GM18951 (cell line): ENCODE measurements around the gene ATP6V1F.

Experiments
- POLR2A ChIP-seq: IDR thresholded peaks from 4 replicates; pipeline ENCODE4 v1.6.1; 2011; ENCODE audit warnings: mild to moderate bottlenecking; ENCODE audit not compliant: insufficient read length, insufficient read depth; ENCODE audit errors: extremely low read depth
- in situ Hi-C: fragments of 300-500 bp; cut with MboI; formaldehyde crosslinking; loops from one replicate; pipeline ENCODE4 v1.12.0; 2022; ENCODE audit warnings: low sequenced_read_pairs, mixed read lengths, inconsistent platforms; ENCODE audit not compliant: unreplicated experiment

Gene ATP6V1F

GRCh38 chr7:128861957-128862570, 592 bp upstream of the ATP6V1F start:
- TF ChIP-seq POLR2A: no peak
- in situ Hi-C loops: no loop called here

- in situ Hi-C loops: no loop called here
- TF ChIP-seq POLR2A: no peak
Observed at GRCh38 chr7:128863433-128863989, 855 bp downstream of the ATP6V1F start.

- no peak for TF ChIP-seq POLR2A
- in situ Hi-C loops: no loop called here
Observed at GRCh38 chr7:128865303-128865702, 2.6 kb downstream of the ATP6V1F start.

GRCh38 chr7:128865996-128866877, 3.6 kb downstream of the ATP6V1F start:
- no peak for TF ChIP-seq POLR2A
- in situ Hi-C loops: no loop called here

- no peak for TF ChIP-seq POLR2A
- in situ Hi-C loops: no loop called here
Observed at GRCh38 chr7:128867241-128867640, 4.6 kb downstream of the ATP6V1F start.

- no peak for TF ChIP-seq POLR2A
Observed at GRCh38 chr7:128867842-128868623, 5.4 kb downstream of the ATP6V1F start.

GRCh38 chr7:128868624-128869137, 6.0 kb downstream of the ATP6V1F start:
- no peak for TF ChIP-seq POLR2A
- in situ Hi-C loops: no loop called here

More at GRCh38 chr7:128867842-128868623, 5.4 kb downstream of the ATP6V1F start:
- in situ Hi-C loops: no loop called here

- no peak for TF ChIP-seq POLR2A
- in situ Hi-C loops: no loop called here
Observed at GRCh38 chr7:128869138-128869943, 6.7 kb downstream of the ATP6V1F start.

- no peak for TF ChIP-seq POLR2A
- in situ Hi-C loops: no loop called here
Observed at GRCh38 chr7:128869944-128870285, 7.3 kb downstream of the ATP6V1F start.

GRCh38 chr7:128871050-128871449, 8.4 kb downstream of the ATP6V1F start:
- in situ Hi-C loops: no loop called here
- no peak for TF ChIP-seq POLR2A

GRCh38 chr7:128872394-128872824, 9.8 kb downstream of the ATP6V1F start:
- no peak for TF ChIP-seq POLR2A
- in situ Hi-C loops: no loop called here

GRCh38 chr7:128873234-128873633, 10.6 kb downstream of the ATP6V1F start:
- no peak for TF ChIP-seq POLR2A
- in situ Hi-C loops: no loop called here
